Panc1 (cell line): ENCODE results near the gene RGS6. TPM values are rescaled to one million over a fixed set of nuclear protein-coding genes. Genes with fewer than 3 reads are reported as not detected.

Experiments used
- ATAC-seq: fragments of 200-7000 bp; cut with Tn5 transposase; 2 replicates; pipeline ENCODE4 v1.9.1; 2020; ENCODE audit warnings: mild to moderate bottlenecking, moderate library complexity
- BruUV-seq: library from RNA; stranded (reverse); fragments of 400-500 nt; replicated peaks from 2 replicates; lab custom pipeline; 2021; lab: Mats Ljungman, UMichigan
- CTCF ChIA-PET: fragments of 300-600 bp; sonication (Branson Sonifier 250); formaldehyde crosslinking; loops from one replicate; lab custom pipeline; 2022; ENCODE audit warnings: antibody characterized with exemption; lab: Charles Lee
- POLR2A ChIA-PET: fragments of 300-600 bp; sonication (Branson Sonifier 250); formaldehyde crosslinking; loops from one replicate; lab custom pipeline; 2022; ENCODE audit warnings: antibody characterized with exemption; lab: Charles Lee
- DNase-seq: peaks from one replicate; pipeline ENCODE4 v3.0.0-alpha.2; 2010; ENCODE audit warnings: low read depth, low spot score
- H3K27ac ChIP-seq: 2 replicates; pipeline ENCODE4 v1.5.1; 2011; ENCODE audit warnings: mild to moderate bottlenecking, low read length, inconsistent platforms
- H3K27me3 ChIP-seq: fragments of 200-500 bp; sonication (Bioruptor generic); 2 replicates; pipeline ENCODE4 v1.6.0; 2014; ENCODE audit warnings: low read length, inconsistent platforms; ENCODE audit not compliant: control insufficient read depth, insufficient read depth
- H3K36me3 ChIP-seq: fragments of 200-500 bp; sonication (Bioruptor generic); 2 replicates; pipeline ENCODE4 v1.5.1; 2014; ENCODE audit warnings: inconsistent platforms, mild to moderate bottlenecking, low read length, moderate library complexity; ENCODE audit not compliant: control insufficient read depth, insufficient read depth
- H3K4me1 ChIP-seq: 2 replicates; pipeline ENCODE4 v1.5.1; 2011; ENCODE audit warnings: inconsistent platforms, mild to moderate bottlenecking, low read length, moderate library complexity; ENCODE audit not compliant: control insufficient read depth, insufficient read depth
- H3K4me3 ChIP-seq, 2 experiments: 2 replicates each; pipeline ENCODE4 v1.5.1; 2011 to 2012; ENCODE audit warnings: low read depth in 2 of 2, low read length in 2 of 2, mild to moderate bottlenecking in 2 of 2, inconsistent platforms in 1 of 2, moderate library complexity in 1 of 2
- H3K9me3 ChIP-seq: fragments of 200-500 bp; sonication (Bioruptor generic); 2 replicates; pipeline ENCODE4 v1.5.1; 2014; ENCODE audit warnings: low read depth, mild to moderate bottlenecking, inconsistent platforms, low read length, moderate library complexity; ENCODE audit not compliant: control insufficient read depth, insufficient read depth
- POLR2AphosphoS5 ChIP-seq: IDR thresholded peaks from 2 replicates; pipeline ENCODE4 v1.6.1; 2012; ENCODE audit warnings: mild to moderate bottlenecking, low read depth, low read length, moderate library complexity
- SIN3A ChIP-seq: IDR thresholded peaks from 2 replicates; pipeline ENCODE4 v1.6.1; 2012; ENCODE audit warnings: low read depth, mild to moderate bottlenecking, low read length, moderate library complexity, borderline replicate concordance; ENCODE audit not compliant: insufficient read depth
- TCF7L2 ChIP-seq: IDR thresholded peaks from 2 replicates; pipeline ENCODE4 v1.6.1; 2011; ENCODE audit warnings: mild to moderate bottlenecking, low read depth, low read length, inconsistent platforms
- in situ Hi-C: cut with HindIII; loops from 2 replicates; pipeline ENCODE4 v1.10.0; 2016; ENCODE audit warnings: low sequenced_read_pairs, low pct_unique_long_range_greater_than_20kb
- intact Hi-C: fragments of 100-400 bp; cut with micrococcal nuclease; formaldehyde crosslinking; loops from one replicate; pipeline ENCODE4 v1.10.0; 2022; ENCODE audit not compliant: unreplicated experiment
- total RNA-seq: library from RNA; stranded (reverse); gene quantifications from one replicate; pipeline ENCODE4 v1.2.1, GENCODE V29; 2021; ENCODE audit not compliant: unreplicated experiment
- TF ChIP-seq, protein P1 (sequence below), 2 experiments: IDR thresholded peaks; 2 replicates each; pipeline ENCODE4 v1.6.1; 2011 to 2012; ENCODE audit warnings: low read depth in 2 of 2, control low read depth in 1 of 2, low read length in 1 of 2, mild to moderate bottlenecking in 1 of 2, moderate library complexity in 1 of 2; ENCODE audit not compliant: insufficient read depth in 1 of 2
- TF ChIP-seq, protein P2 (sequence below): fragments of 450-650 bp; IDR thresholded peaks from 2 replicates; pipeline ENCODE4 v1.5.1; 2017; ENCODE audit warnings: mild to moderate bottlenecking

The RGS6 gene
- total RNA-seq, 1 experiment from 2014 or later: not detected

DNA sequence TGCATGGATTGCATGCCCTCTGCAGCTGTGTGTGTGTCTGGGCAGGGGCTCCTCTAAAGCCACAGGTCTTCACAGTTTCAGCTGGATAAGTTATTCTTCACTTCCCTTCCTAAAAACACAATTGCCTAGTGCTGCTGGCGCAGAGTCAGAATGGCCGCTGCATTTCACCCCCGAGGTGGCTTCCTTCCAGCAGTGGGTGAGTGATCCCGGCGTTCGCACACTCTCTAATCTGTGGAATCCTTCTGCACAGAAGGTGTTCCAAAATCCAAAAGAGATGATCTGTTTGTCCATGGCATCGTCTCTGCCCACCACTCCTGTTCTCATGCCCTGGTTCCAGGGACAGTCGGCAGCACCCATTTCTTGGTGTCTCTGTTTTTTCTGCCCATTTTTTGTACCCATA lies 620.9 kb downstream of the RGS6 start:
- ChIA-PET POLR2A (no interaction called here), CTCF (no interaction called here)
- BruUV-seq: no TSS peak
- no peaks in the 10 kb centered on the region for H3K9me3 ChIP-seq
- H3K36me3 ChIP-seq: no peaks in the 10 kb centered on the region
- H3K27me3 ChIP-seq: no peaks in the 10 kb centered on the region; the same call in 1 of the 2 replicates
- no peaks in the 10 kb centered on the region for H3K4me1 ChIP-seq
- H3K4me3 ChIP-seq: no peak overlapping the region
- no peak overlapping the region for H3K27ac ChIP-seq
- intact Hi-C loops (no loop called here), in situ Hi-C loops (no loop called here)
- TF ChIP-seq TCF7L2 (no peak), POLR2AphosphoS5 (no peak), SIN3A (no peak)
- TF ChIP-seq, protein P1, sequence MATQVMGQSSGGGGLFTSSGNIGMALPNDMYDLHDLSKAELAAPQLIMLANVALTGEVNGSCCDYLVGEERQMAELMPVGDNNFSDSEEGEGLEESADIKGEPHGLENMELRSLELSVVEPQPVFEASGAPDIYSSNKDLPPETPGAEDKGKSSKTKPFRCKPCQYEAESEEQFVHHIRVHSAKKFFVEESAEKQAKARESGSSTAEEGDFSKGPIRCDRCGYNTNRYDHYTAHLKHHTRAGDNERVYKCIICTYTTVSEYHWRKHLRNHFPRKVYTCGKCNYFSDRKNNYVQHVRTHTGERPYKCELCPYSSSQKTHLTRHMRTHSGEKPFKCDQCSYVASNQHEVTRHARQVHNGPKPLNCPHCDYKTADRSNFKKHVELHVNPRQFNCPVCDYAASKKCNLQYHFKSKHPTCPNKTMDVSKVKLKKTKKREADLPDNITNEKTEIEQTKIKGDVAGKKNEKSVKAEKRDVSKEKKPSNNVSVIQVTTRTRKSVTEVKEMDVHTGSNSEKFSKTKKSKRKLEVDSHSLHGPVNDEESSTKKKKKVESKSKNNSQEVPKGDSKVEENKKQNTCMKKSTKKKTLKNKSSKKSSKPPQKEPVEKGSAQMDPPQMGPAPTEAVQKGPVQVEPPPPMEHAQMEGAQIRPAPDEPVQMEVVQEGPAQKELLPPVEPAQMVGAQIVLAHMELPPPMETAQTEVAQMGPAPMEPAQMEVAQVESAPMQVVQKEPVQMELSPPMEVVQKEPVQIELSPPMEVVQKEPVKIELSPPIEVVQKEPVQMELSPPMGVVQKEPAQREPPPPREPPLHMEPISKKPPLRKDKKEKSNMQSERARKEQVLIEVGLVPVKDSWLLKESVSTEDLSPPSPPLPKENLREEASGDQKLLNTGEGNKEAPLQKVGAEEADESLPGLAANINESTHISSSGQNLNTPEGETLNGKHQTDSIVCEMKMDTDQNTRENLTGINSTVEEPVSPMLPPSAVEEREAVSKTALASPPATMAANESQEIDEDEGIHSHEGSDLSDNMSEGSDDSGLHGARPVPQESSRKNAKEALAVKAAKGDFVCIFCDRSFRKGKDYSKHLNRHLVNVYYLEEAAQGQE (IDR thresholded peaks at IDR 0.05; ENCODE audit: insufficient read depth in 1 of 2, low read depth in 2 of 2, low read length in 1 of 2): no peak
- TF ChIP-seq, protein P2, sequence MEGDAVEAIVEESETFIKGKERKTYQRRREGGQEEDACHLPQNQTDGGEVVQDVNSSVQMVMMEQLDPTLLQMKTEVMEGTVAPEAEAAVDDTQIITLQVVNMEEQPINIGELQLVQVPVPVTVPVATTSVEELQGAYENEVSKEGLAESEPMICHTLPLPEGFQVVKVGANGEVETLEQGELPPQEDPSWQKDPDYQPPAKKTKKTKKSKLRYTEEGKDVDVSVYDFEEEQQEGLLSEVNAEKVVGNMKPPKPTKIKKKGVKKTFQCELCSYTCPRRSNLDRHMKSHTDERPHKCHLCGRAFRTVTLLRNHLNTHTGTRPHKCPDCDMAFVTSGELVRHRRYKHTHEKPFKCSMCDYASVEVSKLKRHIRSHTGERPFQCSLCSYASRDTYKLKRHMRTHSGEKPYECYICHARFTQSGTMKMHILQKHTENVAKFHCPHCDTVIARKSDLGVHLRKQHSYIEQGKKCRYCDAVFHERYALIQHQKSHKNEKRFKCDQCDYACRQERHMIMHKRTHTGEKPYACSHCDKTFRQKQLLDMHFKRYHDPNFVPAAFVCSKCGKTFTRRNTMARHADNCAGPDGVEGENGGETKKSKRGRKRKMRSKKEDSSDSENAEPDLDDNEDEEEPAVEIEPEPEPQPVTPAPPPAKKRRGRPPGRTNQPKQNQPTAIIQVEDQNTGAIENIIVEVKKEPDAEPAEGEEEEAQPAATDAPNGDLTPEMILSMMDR: no peak
- ATAC-seq: no peak
- DNase-seq: no peak

DNA sequence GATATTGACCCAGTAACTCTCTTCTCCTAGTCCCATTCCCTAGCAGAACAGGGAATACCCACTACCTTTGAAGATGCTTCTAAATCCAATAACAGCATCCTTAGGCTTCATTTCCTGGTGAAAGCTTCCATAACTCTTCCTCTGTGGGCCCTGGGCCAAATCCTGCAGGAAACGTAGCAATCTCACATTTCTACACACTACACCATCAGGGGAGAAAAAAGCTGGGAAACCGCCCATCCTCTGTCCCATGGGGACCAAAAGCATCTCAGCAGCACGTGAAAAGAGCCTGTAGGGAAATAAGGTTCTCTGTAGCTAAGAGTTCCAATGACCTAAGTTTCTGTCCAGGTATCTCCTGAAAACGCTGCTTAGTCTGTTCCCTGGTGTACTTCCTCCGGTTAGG lies 621.4 kb downstream of the RGS6 start:
- POLR2A ChIA-PET: no interaction called here

More for the DNA sequence above, 621.4 kb downstream of the RGS6 start:
- DNase-seq (no peak), ATAC-seq (no peak)
- Histone ChIP-seq H3K27me3 (no peaks in the 10 kb centered on the region; the same call in 1 of the 2 replicates), H3K4me3 (no peak overlapping the region), H3K9me3 (no peaks in the 10 kb centered on the region), H3K4me1 (no peaks in the 10 kb centered on the region), H3K27ac (no peak overlapping the region), H3K36me3 (no peaks in the 10 kb centered on the region)
- in situ Hi-C loops: no loop called here
- no peak for TF ChIP-seq POLR2AphosphoS5
- TF ChIP-seq TCF7L2: no peak
- TF ChIP-seq, protein P1 (IDR thresholded peaks at IDR 0.05; ENCODE audit: insufficient read depth in 1 of 2, low read depth in 2 of 2, low read length in 1 of 2): no peak
- TF ChIP-seq, protein P2: no peak
- no peak for TF ChIP-seq SIN3A
- intact Hi-C loops: no loop called here
- no TSS peak for BruUV-seq
- CTCF ChIA-PET: no interaction called here
